ENCODE results near the gene ZNF101.

GRCh38 chr19:19631346-19631745 lies 37.3 kb upstream of the ZNF101 start:
- TF ChIP-seq CTCF (IDR thresholded peaks at IDR 0.05; ENCODE audit: insufficient read depth, low read length) (no peak), POLR2AphosphoS5 (IDR thresholded peaks at IDR 0.05; ENCODE audit: low read depth) (no peak), REST (IDR thresholded peaks at IDR 0.05; ENCODE audit: insufficient replicate concordance, low read depth) (no peak)

Data from HL-60 (cell line).